H1 (cell line): ENCODE results near the gene INHA. TPM values are rescaled to one million over a fixed set of nuclear protein-coding genes. Genes with fewer than 3 reads are reported as not detected.

Source experiments
- CTCF ChIA-PET: fragments of 300-600 bp; sonication (Branson Sonifier 250); formaldehyde crosslinking; loops from one replicate; lab custom pipeline; 2021; ENCODE audit not compliant: partially characterized antibody; lab: Charles Lee
- POLR2A ChIA-PET: fragments of 300-600 bp; sonication (Branson Sonifier 250); formaldehyde crosslinking; loops from one replicate; lab custom pipeline; 2021; ENCODE audit warnings: inconsistent platforms; ENCODE audit not compliant: partially characterized antibody; lab: Charles Lee
- DNase-seq, 2 experiments: peaks; one replicate each; pipeline versions ENCODE4 v3.0.0 to v3.0.0-alpha.2; 2010 to 2022; ENCODE audit warnings: low spot score in 2 of 2, low read depth in 1 of 2, mixed read lengths in 1 of 2
- FAIRE-seq: peaks from 2 replicates; lab custom pipeline; 2011; peaks lifted over from hg19 to GRCh38; lab: Jason Lieb, UNC
- H2AFZ ChIP-seq: 2 replicates; pipeline ENCODE4 v1.8.1; 2012; ENCODE audit warnings: low read length, inconsistent platforms
- H2AK5ac ChIP-seq: 2 replicates; pipeline ENCODE4 v1.6.1; 2013; ENCODE audit warnings: low read depth, low read length
- H2BK120ac ChIP-seq: replicated peaks from 2 replicates; pipeline ENCODE3; 2013; ENCODE audit warnings: low read depth, low read length, inconsistent platforms
- H2BK12ac ChIP-seq: 2 replicates; pipeline ENCODE4 v1.6.1; 2013; ENCODE audit warnings: low read depth, low read length
- H2BK15ac ChIP-seq: 2 replicates; pipeline ENCODE4 v1.6.1; 2013; ENCODE audit warnings: low read length
- H2BK20ac ChIP-seq: 2 replicates; pipeline ENCODE4 v1.6.1; 2013; ENCODE audit warnings: low read length
- H2BK5ac ChIP-seq: 2 replicates; pipeline ENCODE4 v1.6.1; 2013; ENCODE audit warnings: low read depth, low read length
- H3K14ac ChIP-seq: 2 replicates; pipeline ENCODE4 v1.6.1; 2013; ENCODE audit warnings: inconsistent platforms; ENCODE audit not compliant: insufficient read length
- H3K18ac ChIP-seq: 2 replicates; pipeline ENCODE4 v1.6.1; 2013; ENCODE audit warnings: low read length; ENCODE audit errors: extremely low read depth
- H3K23ac ChIP-seq: 2 replicates; pipeline ENCODE4 v1.6.1; 2013; ENCODE audit warnings: inconsistent platforms; ENCODE audit not compliant: insufficient read length
- H3K23me2 ChIP-seq: 2 replicates; pipeline ENCODE4 v1.6.1; 2013; ENCODE audit warnings: low read depth, low read length
- H3K27ac ChIP-seq: 2 replicates; pipeline ENCODE4 v1.6.1; 2011; ENCODE audit warnings: low read depth, low read length, inconsistent platforms
- H3K27me3 ChIP-seq, 4 experiments: replicated peaks in 1 of 4; 1 replicate in 1 of 4; 2 replicates in 3 of 4; pipeline versions ENCODE4 v1.6.1 to v1.8.1; 2011 to 2013; ENCODE audit warnings: low read length in 3 of 4, mild to moderate bottlenecking in 3 of 4, inconsistent platforms in 2 of 4, mixed read lengths in 2 of 4, moderate library complexity in 1 of 4; ENCODE audit not compliant: control insufficient read depth in 3 of 4, insufficient read depth in 3 of 4; ENCODE audit errors: extremely low read depth in 1 of 4
- H3K36me3 ChIP-seq, 4 experiments: 2 replicates each; pipeline versions ENCODE4 v1.6.1 to v1.8.1; 2011 to 2013; ENCODE audit warnings: mild to moderate bottlenecking in 4 of 4, low read length in 3 of 4, moderate library complexity in 2 of 4, control low read depth in 1 of 4, inconsistent platforms in 1 of 4; ENCODE audit not compliant: insufficient read depth in 4 of 4, control insufficient read depth in 2 of 4
- H3K4ac ChIP-seq: replicated peaks from 2 replicates; pipeline ENCODE3; 2013; ENCODE audit warnings: low read length, low read depth, mixed read lengths, inconsistent platforms; ENCODE audit not compliant: insufficient read length
- H3K4me1 ChIP-seq, 4 experiments: replicated peaks in 1 of 4; 1 replicate in 1 of 4; 2 replicates in 3 of 4; pipeline versions ENCODE4 v1.6.1 to v1.8.1; 2011 to 2013; ENCODE audit warnings: low read length in 3 of 4, inconsistent platforms in 2 of 4, mixed read lengths in 1 of 4; ENCODE audit not compliant: insufficient read depth in 4 of 4, control insufficient read depth in 3 of 4
- H3K4me2 ChIP-seq, 2 experiments: 2 replicates each; pipeline versions ENCODE4 v1.6.1 to v1.8.1; 2011 to 2013; ENCODE audit warnings: low read depth in 2 of 2, low read length in 2 of 2, control low read depth in 1 of 2, inconsistent platforms in 1 of 2, mild to moderate bottlenecking in 1 of 2; ENCODE audit not compliant: insufficient read depth in 1 of 2
- H3K4me3 ChIP-seq, 4 experiments: fragments of 200-600, 300-600 bp in 1 of 4; sonication (generic), shearing (Covaris generic), sonication (Bioruptor Twin) in 1 of 4; 2 replicates each; pipeline versions ENCODE4 v1.5.1 to v1.8.1; 2011 to 2016; ENCODE audit warnings: low read length in 4 of 4, low read depth in 3 of 4, control low read depth in 2 of 4, inconsistent platforms in 2 of 4, mild to moderate bottlenecking in 2 of 4, mixed read lengths in 1 of 4, moderate library complexity in 1 of 4; ENCODE audit not compliant: insufficient read depth in 2 of 4; ENCODE audit errors: extremely low read depth in 1 of 4
- H3K56ac ChIP-seq: replicated peaks from 2 replicates; pipeline ENCODE3; 2013; ENCODE audit warnings: low read depth, mild to moderate bottlenecking, mixed read lengths, low read length, inconsistent platforms; ENCODE audit not compliant: insufficient read length
- H3K79me1 ChIP-seq: 2 replicates; pipeline ENCODE4 v1.6.1; 2013; ENCODE audit warnings: low read depth, low read length, control low read depth
- H3K79me2 ChIP-seq, 2 experiments: 2 replicates each; pipeline versions ENCODE4 v1.6.1 to v1.8.1; 2012 to 2013; ENCODE audit warnings: low read length in 2 of 2, mild to moderate bottlenecking in 2 of 2, inconsistent platforms in 1 of 2; ENCODE audit not compliant: insufficient read depth in 2 of 2, control insufficient read depth in 1 of 2
- H3K9ac ChIP-seq, 4 experiments: replicated peaks in 1 of 4; 1 replicate in 1 of 4; 2 replicates in 3 of 4; pipeline versions ENCODE4 v1.6.1 to v1.8.1; 2011 to 2013; ENCODE audit warnings: low read depth in 3 of 4, low read length in 3 of 4, control low read depth in 2 of 4, mild to moderate bottlenecking in 2 of 4, moderate library complexity in 2 of 4, inconsistent platforms in 1 of 4; ENCODE audit errors: extremely low read depth in 1 of 4
- H3K9me3 ChIP-seq, 2 experiments: 2 replicates each; pipeline versions ENCODE4 v1.6.1 to v1.8.1; 2012 to 2013; ENCODE audit warnings: mild to moderate bottlenecking in 2 of 2, moderate library complexity in 2 of 2, control low read depth in 1 of 2, inconsistent platforms in 1 of 2, low read depth in 1 of 2, low read length in 1 of 2, mixed read lengths in 1 of 2; ENCODE audit not compliant: insufficient read depth in 2 of 2
- H4K20me1 ChIP-seq, 2 experiments: replicated peaks in 1 of 2; 2 replicates each; pipeline versions ENCODE3 to v1.8.1; 2011 to 2013; ENCODE audit warnings: inconsistent platforms in 2 of 2, low read length in 2 of 2, mild to moderate bottlenecking in 1 of 2; ENCODE audit not compliant: insufficient read depth in 2 of 2, control insufficient read depth in 1 of 2
- H4K5ac ChIP-seq: 2 replicates; pipeline ENCODE4 v1.6.1; 2013; ENCODE audit warnings: low read length, low read depth, mixed read lengths, inconsistent platforms; ENCODE audit not compliant: insufficient read length
- H4K8ac ChIP-seq: 2 replicates; pipeline ENCODE4 v1.8.0; 2013; ENCODE audit warnings: mild to moderate bottlenecking, moderate library complexity, low read length, inconsistent platforms; ENCODE audit not compliant: insufficient read depth; ENCODE audit errors: extremely low read depth
- H4K91ac ChIP-seq: replicated peaks from 2 replicates; pipeline ENCODE3; 2013; ENCODE audit warnings: low read length, mixed read lengths, inconsistent platforms; ENCODE audit not compliant: insufficient read length
- BCL11A ChIP-seq, 2 experiments: IDR thresholded peaks; one replicate each; pipeline ENCODE4 v1.6.1; 2011; ENCODE audit warnings: low read depth in 2 of 2, low read length in 2 of 2, mild to moderate bottlenecking in 2 of 2
- EP300 ChIP-seq, 2 experiments: IDR thresholded peaks; 1 replicate in 1 of 2; 2 replicates in 1 of 2; pipeline ENCODE4 v1.6.1; 2011 to 2012; ENCODE audit warnings: low read depth in 2 of 2, low read length in 2 of 2, mild to moderate bottlenecking in 2 of 2, borderline replicate concordance in 1 of 2, inconsistent platforms in 1 of 2, moderate library complexity in 1 of 2
- RBBP5 ChIP-seq: IDR thresholded peaks from 2 replicates; pipeline ENCODE4 v1.7.1; 2012; ENCODE audit warnings: low read depth, mild to moderate bottlenecking, inconsistent platforms, low read length, moderate library complexity, borderline replicate concordance
- RXRA ChIP-seq: IDR thresholded peaks from 2 replicates; pipeline ENCODE4 v1.6.1; 2011; ENCODE audit warnings: low read depth, mild to moderate bottlenecking, low read length, moderate library complexity; ENCODE audit not compliant: insufficient read depth
- SAP30 ChIP-seq: fragments of 300-600 bp; sonication (generic); IDR thresholded peaks from 2 replicates; pipeline ENCODE4 v1.7.1; 2012; ENCODE audit warnings: low read length, moderate library complexity, mild to moderate bottlenecking, inconsistent platforms; ENCODE audit not compliant: insufficient read depth, insufficient replicate concordance
- SIN3A ChIP-seq, 2 experiments: IDR thresholded peaks in 1 of 2; conservative IDR thresholded peaks in 1 of 2; 2 replicates each; pipeline ENCODE4 v1.6.1; 2011 to 2012; ENCODE audit warnings: low read length in 2 of 2, improper control_type of control experiment in 1 of 2, low read depth in 1 of 2, mild to moderate bottlenecking in 1 of 2
- TAF1 ChIP-seq: IDR thresholded peaks from 2 replicates; pipeline ENCODE4 v1.6.1; 2011; ENCODE audit warnings: mild to moderate bottlenecking, low read depth, low read length
- ZNF274 ChIP-seq: IDR thresholded peaks from 2 replicates; pipeline ENCODE4 v1.7.0; 2012; ENCODE audit warnings: low read length, borderline replicate concordance; ENCODE audit errors: extremely low read depth
- WGBS, 2 experiments: shearing (Covaris generic) in 1 of 2; methylation state at CpG; one replicate each; pipeline versions ENCODE4 v1.1.6 to v1.1.7; 2013 to 2015; ENCODE audit warnings: low lambda C conversion rate in 2 of 2, mixed read lengths in 2 of 2, inconsistent platforms in 1 of 2, low coverage in 1 of 2, missing lambda C conversion rate in 1 of 2; ENCODE audit not compliant: insufficient replicate concordance in 2 of 2, insufficient coverage in 1 of 2, insufficient read length in 1 of 2; ENCODE audit errors: extremely low coverage in 1 of 2, missing lambda C conversion rate in 1 of 2; 5-methylcytosine and 5-hydroxymethylcytosine counted together
- polyA plus RNA-seq, 7 experiments: library from polyadenylated mRNA; depleted of rRNA in 3 of 7; stranded (reverse) in 5 of 7; unstranded in 2 of 7; fragments of >200 nt in 5 of 7; fragments of 200-250 nt in 2 of 7; gene quantifications; 1 replicate in 5 of 7; 2 replicates in 1 of 7; 4 replicates in 1 of 7; pipeline versions ENCODE4 v1.2.1 to v1.2.3, GENCODE V29; 2011 to 2013; ENCODE audit warnings: missing spikeins in 2 of 7, mixed read lengths in 2 of 7
- total RNA-seq: library from RNA; stranded (reverse); fragmentation: NEBNext Ultra II Directional; extraction: Animal tissue kit (Norgen Biotek cat#: 25700); gene quantifications from 2 replicates; pipeline ENCODE4 v1.2.1, GENCODE V29; 2021
- TF ChIP-seq, protein P1 (sequence below): IDR thresholded peaks from 2 replicates; pipeline ENCODE4 v1.6.1; 2012; ENCODE audit warnings: low read length, inconsistent platforms

Gene INHA
- total and polyA plus RNA-seq, 2 of the 8 experiments (the other 6 are each of a cell fraction or from before 2014, with no cell fraction given) = 0.65 to 2.7 TPM

- WGBS, 2 experiments = 79% methylated on average over 9 of the region's 9 CpGs; no CpG with 5 or more reads in 1 of the 2 experiments
- no peak overlapping the region for H2AK5ac ChIP-seq
- DNase-seq = no peak
- H4K5ac ChIP-seq = no peak overlapping the region
- no peak overlapping the region for H3K18ac ChIP-seq
- peaks cover 0 to 24% (median 12%) of the 10 kb centered on the region in 4 experiments; a peak in 6 of 7 replicates for H3K27me3 ChIP-seq
- H3K9me3 ChIP-seq = no peaks in the 10 kb centered on the region
- no peak overlapping the region for H2BK120ac ChIP-seq
- H3K4me3 ChIP-seq = no peak overlapping the region
- no peaks in the 10 kb centered on the region for H3K79me2 ChIP-seq
- H2BK20ac ChIP-seq = no peak overlapping the region
- peaks cover 0 to 31% (median 20%) of the 10 kb centered on the region in 4 experiments; a peak in 6 of 7 replicates for H3K4me1 ChIP-seq
- H2BK5ac ChIP-seq = no peak overlapping the region
- H4K8ac ChIP-seq = no peak overlapping the region; the same call in 1 of the 2 replicates
- no peak overlapping the region for H3K4me2 ChIP-seq
- ChIA-PET CTCF (interaction anchor here (1.2 to 113.1 kb wide), 8 partner anchors 4 to 132 kb away, joined by 3 to 7248 read pairs (median 370); partner anchors contain the start of genes ASIC4, DES, GMPPA and SPEG), POLR2A (interaction anchor here (0.5 to 2.7 kb wide), 8 partner anchors 14 to 206 kb away, joined by 3 to 10 read pairs (median 4); partner anchors contain the start of genes CHPF, GMPPA and TMEM198)
- no peak overlapping the region for H4K91ac ChIP-seq
- H4K20me1 ChIP-seq = no peaks in the 10 kb centered on the region
- no peak overlapping the region for H3K4ac ChIP-seq
- H3K14ac ChIP-seq = no peak overlapping the region
- H2BK15ac ChIP-seq = peak overlapping the region; percentile 55; the same call in 1 of the 2 replicates
- H3K27ac ChIP-seq = no peak overlapping the region
- no peak for FAIRE-seq
- H2AFZ ChIP-seq = no peak overlapping the region
- no peak overlapping the region for H3K56ac ChIP-seq
- H3K23ac ChIP-seq = no peak overlapping the region
- peaks cover 2% of the 10 kb centered on the region; the same call in 1 of the 2 replicates for H3K23me2 ChIP-seq
- no peaks in the 10 kb centered on the region for H3K36me3 ChIP-seq
- H2BK12ac ChIP-seq = no peak overlapping the region
- H3K9ac ChIP-seq = no peak overlapping the region
- H3K79me1 ChIP-seq = no peaks in the 10 kb centered on the region
- TF ChIP-seq RXRA (no peak), ZNF274 (no peak), TAF1 (no peak), EP300 (IDR thresholded peaks at IDR 0.05; ENCODE audit: borderline replicate concordance in 1 of 2, low read depth in 2 of 2, low read length in 2 of 2) (no peak), RBBP5 (no peak), SAP30 (no peak), BCL11A (IDR thresholded peaks at IDR 0.05; ENCODE audit: low read depth in 2 of 2, low read length in 2 of 2) (no peak), SIN3A (conservative IDR thresholded peaks at IDR 0.05 in 1 of 2, IDR thresholded peaks at IDR 0.05 in 1 of 2; ENCODE audit: low read depth in 1 of 2, low read length in 2 of 2) (no peak)
- TF ChIP-seq, protein P1, sequence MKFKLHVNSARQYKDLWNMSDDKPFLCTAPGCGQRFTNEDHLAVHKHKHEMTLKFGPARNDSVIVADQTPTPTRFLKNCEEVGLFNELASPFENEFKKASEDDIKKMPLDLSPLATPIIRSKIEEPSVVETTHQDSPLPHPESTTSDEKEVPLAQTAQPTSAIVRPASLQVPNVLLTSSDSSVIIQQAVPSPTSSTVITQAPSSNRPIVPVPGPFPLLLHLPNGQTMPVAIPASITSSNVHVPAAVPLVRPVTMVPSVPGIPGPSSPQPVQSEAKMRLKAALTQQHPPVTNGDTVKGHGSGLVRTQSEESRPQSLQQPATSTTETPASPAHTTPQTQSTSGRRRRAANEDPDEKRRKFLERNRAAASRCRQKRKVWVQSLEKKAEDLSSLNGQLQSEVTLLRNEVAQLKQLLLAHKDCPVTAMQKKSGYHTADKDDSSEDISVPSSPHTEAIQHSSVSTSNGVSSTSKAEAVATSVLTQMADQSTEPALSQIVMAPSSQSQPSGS = no peak
Observed at GRCh38 chr2:219525533-219526232, 46.4 kb upstream of the INHA start.
